K562 (cell line): Measurements from ENCODE around the gene AQP2. TPM values are rescaled to one million over a fixed set of nuclear protein-coding genes. Genes with fewer than 3 reads are reported as not detected.

Experiments
- ADNP ChIP-seq: fragments of 200-800 bp; sonication (Bioruptor generic); IDR thresholded peaks from 2 replicates; pipeline ENCODE4 v1.6.1; 2016; ENCODE audit warnings: missing genetic modification characterization, missing compliant biosample characterization
- BCOR ChIP-seq: fragments of 450-650 bp; IDR thresholded peaks from 2 replicates; pipeline ENCODE4 v1.6.1; 2016
- E2F3 ChIP-seq: fragments of 250-450 bp; sonication (Bioruptor Pico); IDR thresholded peaks from 2 replicates; pipeline ENCODE4 v1.4.0; 2020; ENCODE audit warnings: mild to moderate bottlenecking
- FOXA3 ChIP-seq, 2 experiments: fragments of 450-650 bp in 1 of 2; sonication (generic) in 1 of 2; formaldehyde crosslinking; IDR thresholded peaks in 1 of 2; conservative IDR thresholded peaks in 1 of 2; 2 replicates each; pipeline versions ENCODE4 v1.4.0 to v1.8.0; 2020 to 2022; ENCODE audit warnings: mild to moderate bottlenecking in 2 of 2, missing genetic modification reagents in 1 of 2
- FOXJ3 ChIP-seq: sonication (generic); formaldehyde crosslinking; IDR thresholded peaks from 2 replicates; pipeline ENCODE4 v1.4.0; 2020; ENCODE audit warnings: mild to moderate bottlenecking, missing genetic modification reagents
- FOXK2 ChIP-seq, 2 experiments: fragments of 450-650 bp; IDR thresholded peaks in 1 of 2; conservative IDR thresholded peaks in 1 of 2; 2 replicates each; pipeline ENCODE4 v1.6.1; 2016; ENCODE audit warnings: low read depth in 2 of 2, mild to moderate bottlenecking in 1 of 2
- HMG20A ChIP-seq: fragments of 450-650 bp; formaldehyde crosslinking; conservative IDR thresholded peaks from 2 replicates; pipeline ENCODE4 v1.4.0; 2020; ENCODE audit warnings: mild to moderate bottlenecking, mixed read lengths
- MAFG ChIP-seq: fragments of 450-650 bp; conservative IDR thresholded peaks from 2 replicates; pipeline ENCODE4 v1.6.1; 2016; ENCODE audit warnings: missing genetic modification characterization, missing compliant biosample characterization
- MXI1 ChIP-seq: IDR thresholded peaks from 2 replicates; pipeline ENCODE4 v1.6.1; 2011; ENCODE audit warnings: low read depth, mild to moderate bottlenecking, improper control_type of control experiment, low read length
- NEUROD1 ChIP-seq: fragments of 150-350 bp; IDR thresholded peaks from 2 replicates; pipeline ENCODE4 v1.6.1; 2014; ENCODE audit warnings: borderline replicate concordance, low read length, low read depth; ENCODE audit not compliant: partially characterized antibody
- NONO ChIP-seq, 2 experiments: fragments of 200-400 bp in 1 of 2; fragments of 450-650 bp in 1 of 2; formaldehyde crosslinking in 1 of 2; IDR thresholded peaks; 2 replicates each; pipeline ENCODE4 v1.6.1; 2017; ENCODE audit warnings: low read depth in 2 of 2, mild to moderate bottlenecking in 2 of 2, moderate library complexity in 2 of 2, low read length in 1 of 2
- NR1H2 ChIP-seq: sonication (generic); formaldehyde crosslinking; IDR thresholded peaks from 2 replicates; pipeline ENCODE4 v1.4.0; 2020; ENCODE audit warnings: mild to moderate bottlenecking, missing genetic modification reagents
- TCF3 ChIP-seq: sonication (generic); formaldehyde crosslinking; IDR thresholded peaks from 2 replicates; pipeline ENCODE4 v1.4.0; 2020; ENCODE audit warnings: mild to moderate bottlenecking, missing genetic modification reagents
- TGIF2 ChIP-seq: sonication (generic); formaldehyde crosslinking; IDR thresholded peaks from 2 replicates; pipeline ENCODE4 v1.8.1; 2022; ENCODE audit warnings: mild to moderate bottlenecking, missing genetic modification reagents, moderate library complexity
- VEZF1 ChIP-seq: fragments of 200-800 bp; sonication (Bioruptor generic); IDR thresholded peaks from 2 replicates; pipeline ENCODE4 v1.6.1; 2017; ENCODE audit warnings: missing genetic modification characterization, missing compliant biosample characterization
- ZNF184 ChIP-seq: sonication (generic); formaldehyde crosslinking; IDR thresholded peaks from 2 replicates; pipeline ENCODE4 v1.5.0; 2020; ENCODE audit warnings: missing genetic modification reagents
- ZNF239 ChIP-seq: fragments of 250-450 bp; sonication (Bioruptor Pico); IDR thresholded peaks from 2 replicates; pipeline ENCODE4 v1.4.0; 2020; ENCODE audit warnings: mild to moderate bottlenecking
- ZNF253 ChIP-seq: fragments of 250-450 bp; sonication (Bioruptor Pico); conservative IDR thresholded peaks from 2 replicates; pipeline ENCODE4 v1.6.1; 2021; ENCODE audit warnings: mild to moderate bottlenecking
- ZNF407 ChIP-seq: fragments of 450-650 bp; IDR thresholded peaks from 2 replicates; pipeline ENCODE4 v1.6.1; 2016; ENCODE audit warnings: low read depth
- ZNF695 ChIP-seq: fragments of 450-650 bp; formaldehyde crosslinking; IDR thresholded peaks from 2 replicates; pipeline ENCODE4 v1.4.0; 2020; ENCODE audit warnings: mild to moderate bottlenecking, moderate library complexity
- polyA plus RNA-seq, 8 experiments: library from polyadenylated mRNA; depleted of rRNA in 4 of 8; stranded (reverse) in 5 of 8; unstranded in 3 of 8; fragments of >200 nt; fragmentation: Nextera tagmentation in 2 of 8; fragmentation: Illumina TruSeq in 1 of 8; extraction: Ambion mirVana in 2 of 8; extraction: Trizol in 1 of 8; gene quantifications; 2 replicates each; pipeline versions ENCODE4 v1.2.1 to v1.2.3, GENCODE V29; 2011 to 2014; ENCODE audit warnings: inconsistent platforms in 1 of 8, missing spikeins in 1 of 8
- total RNA-seq, 7 experiments: library from RNA; depleted of rRNA in 6 of 7; stranded (reverse); fragments of >200 nt in 6 of 7; fragmentation: Illumina TruSeq in 2 of 7; extraction: Trizol in 2 of 7; gene quantifications; 2 replicates each; pipeline versions ENCODE4 v1.2.1 to v1.2.3, GENCODE V29; 2011 to 2021; ENCODE audit warnings: low replicate concordance in 1 of 7

The AQP2 gene
- total and polyA plus RNA-seq, 9 of the 15 experiments (the other 6 are each of a cell fraction or from before 2014, with no cell fraction given), result not detected

GRCh38 chr12:49967042-49967776, 16.7 kb downstream of the AQP2 start (continued):
- no peak for TF ChIP-seq ZNF407
- no peak for TF ChIP-seq BCOR
- TF ChIP-seq ZNF184 (CRISPR knock-in tag), result no peak
- no peak for TF ChIP-seq TGIF2
- no peak; a peak in 1 of 4 replicates for TF ChIP-seq NONO (IDR thresholded peaks at IDR 0.05; ENCODE audit: low read depth in 2 of 2, low read length in 1 of 2)
- TF ChIP-seq NEUROD1, result no peak
- TF ChIP-seq NR1H2 (CRISPR knock-in tag), result no peak
- no peak for TF ChIP-seq HMG20A (CRISPR knock-in tag)
- no peak for TF ChIP-seq FOXA3 (CRISPR knock-in tag; conservative IDR thresholded peaks at IDR 0.05 in 1 of 2, IDR thresholded peaks at IDR 0.05 in 1 of 2)
- TF ChIP-seq MAFG, result no peak
- TF ChIP-seq ZNF239 (CRISPR knock-in tag), result no peak
- no peak for TF ChIP-seq ZNF695
- no peak; a peak in 2 of 4 replicates for TF ChIP-seq FOXK2 (conservative IDR thresholded peaks at IDR 0.05 in 1 of 2, IDR thresholded peaks at IDR 0.05 in 1 of 2; ENCODE audit: low read depth in 2 of 2)
- peak; percentile 48; the same call in 1 of the 2 replicates for TF ChIP-seq VEZF1 (CRISPR knock-in tag)
- peak; percentile 5; the same call in 1 of the 2 replicates for TF ChIP-seq MXI1
- 0 out of 2 replicates have a peak, but pooled peaks have one; percentile 5 for TF ChIP-seq TCF3 (CRISPR knock-in tag)
- no peak for TF ChIP-seq ADNP (tag)
- TF ChIP-seq E2F3, result peak; percentile 62; the same call in 1 of the 2 replicates
- no peak for TF ChIP-seq ZNF253 (CRISPR knock-in tag)
- TF ChIP-seq FOXJ3 (CRISPR knock-in tag), result no peak
